Activated naive CD8-positive, alpha-beta T cell treated with anti-CD3 and anti-CD28 coated beads, Interleukin-2, amount 10 ng/mL, durations not matched to agents 7 days and 5 days (primary cell): Measurements from ENCODE around the gene SP100. TPM values are rescaled to one million over a fixed set of nuclear protein-coding genes. Genes with fewer than 3 reads are reported as not detected.

Source experiments
- ATAC-seq: fragments of 150-1000 bp; cut with Tn5 transposase; one replicate; pipeline ENCODE4 v1.10.0; 2021; ENCODE audit warnings: low read depth, moderate library complexity
- POLR2A ChIA-PET: fragments of 350-600 bp; sonication (Branson Sonifier 250); formaldehyde crosslinking; loops from one replicate; lab custom pipeline; 2021; ENCODE audit warnings: antibody characterized with exemption; lab: Charles Lee
- DNase-seq: peaks from one replicate; pipeline ENCODE4 v3.0.0; 2021
- H3K27ac Mint-ChIP-seq: one replicate; pipeline ENCODE4 v1.8.0; 2022; ENCODE audit warnings: mild to moderate bottlenecking, mixed read lengths
- H3K27me3 Mint-ChIP-seq: one replicate; pipeline ENCODE4 v1.8.0; 2022; ENCODE audit warnings: mild to moderate bottlenecking, moderate library complexity, mixed read lengths
- H3K36me3 Mint-ChIP-seq: one replicate; pipeline ENCODE4 v1.8.0; 2021; ENCODE audit warnings: mild to moderate bottlenecking, mixed read lengths
- H3K4me1 Mint-ChIP-seq: one replicate; pipeline ENCODE4 v1.8.0; 2021; ENCODE audit warnings: mixed read lengths
- H3K4me3 Mint-ChIP-seq: one replicate; pipeline ENCODE4 v1.8.0; 2022; ENCODE audit warnings: mild to moderate bottlenecking, moderate library complexity, mixed read lengths
- H3K9me3 Mint-ChIP-seq: one replicate; pipeline ENCODE4 v1.8.0; 2021; ENCODE audit warnings: mixed read lengths
- total RNA-seq, 2 experiments: library from RNA; stranded (reverse); gene quantifications; one replicate each; pipeline ENCODE4 v1.2.3, GENCODE V29; 2021

The SP100 gene
- total RNA-seq, 2 experiments from 2014 or later: 301 to 314 TPM

GRCh38 chr2:230410861-230411569 lies 5.0 kb upstream of the SP100 start:
- H3K27ac Mint-ChIP-seq: peak overlapping the region; percentile 100
- POLR2A ChIA-PET: interaction anchor here (0.6 to 2.1 kb wide), 7 partner anchors 62 to 203 kb away, joined by 3 to 11 read pairs (median 5); partner anchors contain the start of genes SP110 and SP140L
- H3K4me3 Mint-ChIP-seq: peak overlapping the region; percentile 98
- H3K4me1 Mint-ChIP-seq: peaks cover 64% of the 10 kb centered on the region
- DNase-seq (no peak), ATAC-seq (no peak)
- no peaks in the 10 kb centered on the region for H3K9me3 Mint-ChIP-seq
- no peaks in the 10 kb centered on the region for H3K27me3 Mint-ChIP-seq
- H3K36me3 Mint-ChIP-seq: peaks cover 23% of the 10 kb centered on the region

DNA sequence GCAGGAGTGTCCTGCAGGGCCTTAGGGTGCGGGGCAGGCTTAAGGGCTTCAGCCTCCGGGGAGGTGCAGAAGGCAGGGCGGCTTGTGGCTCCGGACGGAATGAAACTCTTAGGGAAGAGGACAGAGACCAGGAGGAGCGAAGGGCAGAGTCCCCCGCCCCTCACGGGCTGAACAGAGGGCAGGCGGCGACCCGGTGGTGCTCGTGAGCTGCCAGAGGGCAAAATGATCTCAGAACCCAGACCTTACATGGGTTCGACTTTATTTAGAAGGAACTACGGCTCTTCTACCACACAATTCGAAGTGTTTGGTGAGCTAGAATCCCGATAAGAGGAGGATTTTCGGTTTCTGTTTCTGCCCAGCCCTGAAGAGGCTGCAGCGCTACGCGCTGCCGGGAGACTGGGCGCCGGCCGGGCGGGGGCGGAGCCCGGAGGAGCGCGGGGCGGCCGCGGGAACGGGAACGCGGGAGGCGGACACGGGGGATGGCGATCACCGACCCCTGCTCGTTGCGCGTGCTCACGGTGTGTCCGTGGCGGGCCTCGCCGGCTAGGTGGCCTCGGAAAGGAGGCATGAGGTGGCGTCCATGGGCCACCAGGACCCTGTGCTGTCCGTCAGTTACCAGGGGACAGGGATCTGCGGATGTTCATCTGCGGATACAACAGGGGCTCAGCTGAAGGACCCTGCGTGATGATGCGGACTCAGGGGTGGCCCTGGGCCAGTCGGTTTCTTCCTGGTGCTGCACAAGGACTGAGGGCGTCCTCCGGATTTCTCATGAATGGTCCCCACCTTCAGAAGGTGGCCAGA lies 4.2 kb upstream of the SP100 start:
- Mint-ChIP-seq H3K4me1 (peaks cover 62% of the 10 kb centered on the region), H3K27me3 (no peaks in the 10 kb centered on the region), H3K27ac (peak overlapping the region; percentile 100), H3K9me3 (no peaks in the 10 kb centered on the region), H3K4me3 (peak overlapping the region; percentile 98), H3K36me3 (peaks cover 22% of the 10 kb centered on the region)
- POLR2A ChIA-PET: interaction anchor here (0.6 to 2.1 kb wide), 9 partner anchors 63 to 247 kb away, joined by 3 to 11 read pairs (median 3); partner anchors contain the start of genes SP110 and SP140L
- DNase-seq (peak; percentile 82), ATAC-seq (peak; percentile 69)

DNA sequence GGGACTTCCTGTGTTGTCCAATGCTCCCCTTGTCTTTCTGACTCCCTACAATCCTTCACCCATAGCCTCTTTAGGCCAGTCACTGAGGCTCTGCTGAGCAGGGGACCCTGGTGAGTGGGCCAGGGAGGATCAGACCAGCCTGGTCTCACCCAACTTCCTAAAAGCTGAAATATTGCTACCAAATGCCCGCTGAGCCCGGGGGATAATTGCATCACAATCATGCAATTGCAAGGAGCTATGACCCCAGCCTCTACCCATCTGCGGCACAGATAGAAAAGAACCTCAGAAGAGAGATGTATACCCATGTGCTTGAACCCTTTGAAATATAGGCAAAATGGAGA lies 3.7 kb upstream of the SP100 start:
- Mint-ChIP-seq H3K27ac (peak overlapping the region; percentile 100), H3K27me3 (no peaks in the 10 kb centered on the region), H3K36me3 (peaks cover 16% of the 10 kb centered on the region), H3K9me3 (no peaks in the 10 kb centered on the region), H3K4me1 (peaks cover 60% of the 10 kb centered on the region), H3K4me3 (peak overlapping the region; percentile 98)
- DNase-seq (no peak), ATAC-seq (no peak)
- POLR2A ChIA-PET: interaction anchor here (0.7 to 2.1 kb wide), 9 partner anchors 64 to 247 kb away, joined by 3 to 11 read pairs (median 3); partner anchors contain the start of genes SP110 and SP140L

DNA sequence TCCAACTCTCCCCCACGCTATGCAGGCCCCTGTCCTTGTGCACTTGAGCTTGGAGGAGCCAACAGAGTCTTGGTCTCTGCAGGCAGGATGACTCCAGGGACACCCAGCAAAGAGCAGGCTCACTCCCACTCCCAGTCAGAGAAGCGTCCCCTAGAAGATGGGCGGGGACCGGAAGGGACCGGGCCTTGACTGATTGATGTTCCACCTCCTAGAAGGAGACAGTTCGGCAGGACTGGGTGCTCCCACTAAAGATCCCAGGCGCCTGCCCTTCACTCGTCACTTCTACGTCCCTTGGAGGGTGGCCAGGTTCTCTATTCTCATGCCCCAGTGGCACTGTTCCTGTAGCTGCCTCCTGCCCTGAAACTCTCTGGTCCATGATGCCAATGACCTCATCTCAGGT lies 3.2 kb upstream of the SP100 start:
- POLR2A ChIA-PET: interaction anchor here (0.8 to 2.0 kb wide), 3 partner anchors 89 to 193 kb away, joined by 3 to 11 read pairs (median 3); partner anchors contain the start of gene SP110
- Mint-ChIP-seq H3K27me3 (no peaks in the 10 kb centered on the region), H3K4me1 (peaks cover 58% of the 10 kb centered on the region), H3K9me3 (no peaks in the 10 kb centered on the region), H3K36me3 (peaks cover 18% of the 10 kb centered on the region), H3K4me3 (peak overlapping the region; percentile 98), H3K27ac (peak overlapping the region; percentile 100)
- DNase-seq (peak; percentile 39), ATAC-seq (no peak)

- Mint-ChIP-seq H3K27ac (peak overlapping the region; percentile 100), H3K4me1 (peaks cover 52% of the 10 kb centered on the region), H3K27me3 (no peaks in the 10 kb centered on the region), H3K9me3 (no peaks in the 10 kb centered on the region), H3K4me3 (peak overlapping the region; percentile 98), H3K36me3 (peaks cover 20% of the 10 kb centered on the region)
- peak; percentile 12 for ATAC-seq
- DNase-seq: peak; percentile 43
- POLR2A ChIA-PET: interaction anchor here (1.0 to 4.5 kb wide), 3 partner anchors 86 to 247 kb away, joined by 3 to 32 read pairs (median 4); partner anchors contain the start of gene SP140L
Measured at GRCh38 chr2:230413479-230413878, 2.5 kb upstream of the SP100 start.

DNA sequence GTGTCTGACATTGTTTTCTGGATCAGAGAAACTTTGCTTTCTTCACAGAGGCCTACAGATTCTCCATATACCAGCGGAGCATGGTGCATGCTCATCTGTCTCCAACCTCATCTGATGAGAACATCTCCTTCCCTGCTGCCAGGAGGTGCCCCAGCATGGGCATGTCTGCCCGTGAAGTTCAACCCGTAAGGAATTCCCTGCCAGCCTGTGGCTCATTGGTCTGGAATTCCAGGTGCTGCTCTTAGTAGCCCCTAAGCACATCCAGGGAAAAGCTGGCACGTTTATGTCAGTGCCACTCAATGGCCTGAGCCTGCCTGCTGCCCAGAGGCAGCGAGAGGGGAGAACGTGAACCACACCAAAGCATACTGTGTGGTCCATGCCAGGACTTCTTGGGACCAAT lies 1.7 kb upstream of the SP100 start:
- ATAC-seq (no peak), DNase-seq (no peak)
- H3K36me3 Mint-ChIP-seq: peaks cover 27% of the 10 kb centered on the region
- H3K4me3 Mint-ChIP-seq: peak overlapping the region; percentile 98
- H3K4me1 Mint-ChIP-seq: peaks cover 51% of the 10 kb centered on the region
- H3K27ac Mint-ChIP-seq: peak overlapping the region; percentile 100
- H3K9me3 Mint-ChIP-seq: no peaks in the 10 kb centered on the region
- H3K27me3 Mint-ChIP-seq: no peaks in the 10 kb centered on the region
- POLR2A ChIA-PET: interaction anchor here (1.0 to 4.6 kb wide), 4 partner anchors 87 to 246 kb away, joined by 3 to 32 read pairs (median 16); partner anchors contain the start of genes SP110 and SP140L

DNA sequence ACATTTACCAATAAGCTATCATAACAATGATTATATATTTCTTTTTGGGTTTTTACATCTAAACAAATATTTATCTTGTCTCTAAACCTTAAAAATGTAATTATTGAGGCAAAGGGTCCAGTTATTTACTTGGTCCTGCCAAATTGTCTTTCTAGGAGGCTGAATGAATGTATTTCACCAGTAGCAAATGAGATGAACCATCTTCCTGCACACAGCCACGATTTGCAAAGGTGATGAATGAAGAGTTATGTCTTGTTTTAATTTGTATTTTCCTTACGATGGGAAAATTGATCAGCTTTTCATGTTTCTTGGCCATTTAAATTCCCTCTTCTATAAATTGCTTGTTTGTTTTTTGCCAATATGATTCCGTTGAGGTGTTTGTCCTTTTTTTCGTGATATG lies 1.4 kb downstream of the SP100 start:
- H3K9me3 Mint-ChIP-seq: no peaks in the 10 kb centered on the region
- H3K27ac Mint-ChIP-seq: peak overlapping the region; percentile 85
- DNase-seq (no peak), ATAC-seq (no peak)
- POLR2A ChIA-PET: interaction anchor here (0.6 to 4.6 kb wide), 8 partner anchors 13 to 244 kb away, joined by 3 to 32 read pairs (median 5); partner anchors contain the start of genes SP110, SP140 and SP140L
- peak overlapping the region; percentile 98 for H3K4me3 Mint-ChIP-seq
- H3K27me3 Mint-ChIP-seq: no peaks in the 10 kb centered on the region
- H3K4me1 Mint-ChIP-seq: peaks cover 58% of the 10 kb centered on the region
- H3K36me3 Mint-ChIP-seq: peaks cover 42% of the 10 kb centered on the region

- H3K4me1 Mint-ChIP-seq: peaks cover 55% of the 10 kb centered on the region
- peak overlapping the region; percentile 75 for H3K27ac Mint-ChIP-seq
- no peaks in the 10 kb centered on the region for H3K9me3 Mint-ChIP-seq
- ATAC-seq (no peak), DNase-seq (no peak)
- POLR2A ChIA-PET: interaction anchor here (1.0 to 4.6 kb wide), 3 partner anchors 12 to 243 kb away, joined by 4 to 27 read pairs (median 6); partner anchors contain the start of gene SP110
- peak overlapping the region; percentile 98 for H3K4me3 Mint-ChIP-seq
- H3K27me3 Mint-ChIP-seq: no peaks in the 10 kb centered on the region
- peaks cover 49% of the 10 kb centered on the region for H3K36me3 Mint-ChIP-seq
Measured at GRCh38 chr2:230418341-230419016, 2.5 kb downstream of the SP100 start.

DNA sequence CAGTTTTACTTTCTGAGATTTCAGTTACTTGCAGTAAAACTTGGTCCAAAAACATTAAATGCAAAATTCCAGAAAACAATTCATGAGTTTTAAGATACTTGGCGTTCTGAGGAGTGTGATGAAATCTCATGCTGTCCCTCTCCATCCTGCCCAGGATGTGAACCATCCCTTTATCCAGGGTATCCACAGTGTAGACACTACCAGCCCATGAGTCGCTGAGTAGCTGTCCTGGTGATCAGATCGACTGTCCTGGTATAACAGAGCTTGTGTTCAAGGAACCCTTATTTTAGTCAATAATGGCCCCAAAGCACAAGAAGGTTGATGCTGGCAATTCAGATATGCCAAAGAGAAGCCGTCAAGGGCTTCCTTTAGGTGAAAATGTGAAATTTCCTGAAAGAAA lies 3.2 kb downstream of the SP100 start:
- Mint-ChIP-seq H3K4me3 (peak overlapping the region; percentile 98), H3K27ac (peak overlapping the region; percentile 17), H3K9me3 (no peaks in the 10 kb centered on the region), H3K4me1 (peaks cover 55% of the 10 kb centered on the region), H3K27me3 (no peaks in the 10 kb centered on the region), H3K36me3 (peaks cover 56% of the 10 kb centered on the region)
- ATAC-seq (no peak), DNase-seq (no peak)
- POLR2A ChIA-PET: no interaction called here

GRCh38 chr2:230422149-230422548 lies 6.1 kb downstream of the SP100 start:
- POLR2A ChIA-PET: no interaction called here
- ATAC-seq (no peak), DNase-seq (no peak)
- Mint-ChIP-seq H3K27me3 (no peaks in the 10 kb centered on the region), H3K9me3 (no peaks in the 10 kb centered on the region), H3K4me1 (peaks cover 65% of the 10 kb centered on the region), H3K4me3 (peak overlapping the region; percentile 28), H3K27ac (no peak overlapping the region), H3K36me3 (peaks cover 74% of the 10 kb centered on the region)

GRCh38 chr2:230423851-230424458 lies 8.0 kb downstream of the SP100 start:
- Mint-ChIP-seq H3K4me1 (peaks cover 63% of the 10 kb centered on the region), H3K27me3 (no peaks in the 10 kb centered on the region), H3K36me3 (peaks cover 75% of the 10 kb centered on the region), H3K27ac (peak overlapping the region; percentile 2), H3K9me3 (no peaks in the 10 kb centered on the region), H3K4me3 (peak overlapping the region; percentile 46)
- POLR2A ChIA-PET: no interaction called here
- no peak for DNase-seq
- peak; percentile 41 for ATAC-seq

DNA sequence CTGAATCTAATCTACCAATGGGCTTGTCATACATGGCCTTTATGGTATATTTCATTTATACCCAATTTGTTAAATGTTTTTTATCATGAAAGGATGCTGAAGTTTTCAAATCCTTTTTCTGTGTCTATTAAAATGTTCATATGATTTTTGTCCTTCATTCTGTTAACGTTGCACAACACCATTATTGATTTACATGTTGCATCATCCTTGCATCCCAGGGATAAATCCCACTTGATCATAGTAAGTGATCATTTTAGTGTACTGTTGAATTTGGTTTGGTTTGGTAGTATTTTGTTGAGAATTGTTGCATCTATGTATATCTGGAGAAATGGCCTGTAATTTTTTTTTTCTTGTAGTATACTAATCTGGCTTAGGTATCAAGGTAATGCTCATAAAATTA lies 9.4 kb downstream of the SP100 start:
- ATAC-seq (no peak), DNase-seq (no peak)
- POLR2A ChIA-PET: no interaction called here
- peaks cover 3% of the 10 kb centered on the region for H3K9me3 Mint-ChIP-seq
- peaks cover 62% of the 10 kb centered on the region for H3K4me1 Mint-ChIP-seq
- H3K27ac Mint-ChIP-seq: no peak overlapping the region
- no peaks in the 10 kb centered on the region for H3K27me3 Mint-ChIP-seq
- H3K36me3 Mint-ChIP-seq: peaks cover 83% of the 10 kb centered on the region
- peak overlapping the region; percentile 5 for H3K4me3 Mint-ChIP-seq
